ENCODE results near the gene ATP4A. TPM values are rescaled to one million over a fixed set of nuclear protein-coding genes. Genes with fewer than 3 reads are reported as not detected.

ATP4A gene
- total RNA-seq, 1 donor from 2014 or later = not detected

DNA sequence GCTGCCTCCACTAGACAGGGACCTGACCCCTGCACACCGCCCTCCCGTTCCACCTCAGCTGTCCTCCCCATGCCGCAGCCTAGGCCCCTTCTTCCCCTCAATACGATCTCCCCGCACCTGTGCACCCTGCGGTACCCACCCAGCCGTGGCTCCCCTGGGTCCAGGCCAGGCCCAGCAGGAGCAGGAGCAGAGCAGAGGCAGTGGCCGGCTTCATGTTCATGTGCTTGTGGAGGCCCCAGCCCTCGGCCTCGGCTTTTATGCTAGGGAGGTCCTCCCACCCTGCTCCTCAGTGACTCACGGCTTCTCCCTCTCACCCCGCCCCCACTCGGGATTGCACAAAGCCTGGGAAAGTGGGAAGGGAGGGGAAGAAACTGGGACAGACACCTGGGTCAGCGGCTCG is 61.8 kb downstream of the ATP4A start:
- ATAC-seq (ENCODE audit: low read depth) = no peak
- ChIA-PET CTCF (no interaction called here), POLR2A (no interaction called here)
- no peaks in the 10 kb centered on the region for H3K9me3 Mint-ChIP-seq
- H3K27ac Mint-ChIP-seq = no peak overlapping the region
- intact Hi-C loops (cut with micrococcal nuclease) = no loop called here
- no peak for DNase-seq
- H3K27me3 Mint-ChIP-seq = peaks cover 26% of the 10 kb centered on the region
- no peaks in the 10 kb centered on the region for H3K36me3 Mint-ChIP-seq (ENCODE audit: low read depth)
- no peaks in the 10 kb centered on the region for H3K4me1 Mint-ChIP-seq
- no peak overlapping the region for H3K4me3 Mint-ChIP-seq
- no peak for TF ChIP-seq CTCF (IDR thresholded peaks at IDR 0.05)

- CTCF ChIA-PET = no interaction called here
- Mint-ChIP-seq H3K27ac (no peak overlapping the region), H3K4me3 (no peak overlapping the region), H3K9me3 (no peaks in the 10 kb centered on the region), H3K36me3 (ENCODE audit: low read depth) (no peaks in the 10 kb centered on the region), H3K27me3 (peaks cover 18% of the 10 kb centered on the region), H3K4me1 (no peaks in the 10 kb centered on the region)
- no peak for TF ChIP-seq CTCF (IDR thresholded peaks at IDR 0.05)
- ATAC-seq (ENCODE audit: low read depth) (no peak), DNase-seq (no peak)
- intact Hi-C loops (cut with micrococcal nuclease) = no loop called here
- POLR2A ChIA-PET = no interaction called here
Measured at GRCh38 chr19:35500611-35501010, 62.8 kb downstream of the ATP4A start.

Other genes starting within 250 kb of the ATP4A start
- gene CD22, start 234.5 kb downstream of the ATP4A start, total RNA-seq = 920 and 1,096 TPM in 2 replicates
- 5.1 and 6.0 TPM in 2 replicates for gene FFAR1, start 215.8 kb downstream of the ATP4A start, total RNA-seq
- 0.16 TPM in 1 of 2 replicates, not detected in the other for gene FFAR3, start 205.2 kb downstream of the ATP4A start, total RNA-seq
- not detected in 2 replicates for gene GPR42, start 192.6 kb downstream of the ATP4A start, total RNA-seq
- not detected in 2 replicates for gene FFAR2, start 115.4 kb downstream of the ATP4A start, total RNA-seq
- gene KRTDAP, start 73.2 kb downstream of the ATP4A start, total RNA-seq = not detected in 2 replicates
- 1.5 and 1.7 TPM in 2 replicates for gene DMKN, start 50.0 kb downstream of the ATP4A start, total RNA-seq
- gene SBSN, start 35.3 kb downstream of the ATP4A start, total RNA-seq = not detected in 2 replicates
- not detected in 2 replicates for gene GAPDHS, start 30.2 kb downstream of the ATP4A start, total RNA-seq
- gene TMEM147, start 18.0 kb downstream of the ATP4A start, total RNA-seq = 46.9 and 55.3 TPM in 2 replicates
- gene PMIS2, start 22.5 kb upstream of the ATP4A start, total RNA-seq = not detected in 2 replicates
- 31.5 and 36.1 TPM in 2 replicates for gene HAUS5, start 49.1 kb upstream of the ATP4A start, total RNA-seq
- gene RBM42, start 65.4 kb upstream of the ATP4A start, total RNA-seq = 73.6 and 76.1 TPM in 2 replicates
- gene ETV2, start 78.1 kb upstream of the ATP4A start, total RNA-seq = 0.32 TPM in 1 of 2 replicates, not detected in the other
- gene COX6B1, start 84.7 kb upstream of the ATP4A start, total RNA-seq = 334 and 401 TPM in 2 replicates
- not detected in 2 replicates for gene UPK1A, start 102.9 kb upstream of the ATP4A start, total RNA-seq
- 16.4 and 21.4 TPM in 2 replicates for gene ZBTB32, start 140.9 kb upstream of the ATP4A start, total RNA-seq
- 65.6 and 65.8 TPM in 2 replicates for gene KMT2B, start 154.3 kb upstream of the ATP4A start, total RNA-seq
- 130 and 133 TPM in 2 replicates for gene IGFLR1, start 178.8 kb upstream of the ATP4A start, total RNA-seq
- gene U2AF1L4, start 181.8 kb upstream of the ATP4A start, total RNA-seq = 41.0 and 46.1 TPM in 2 replicates
- 45.0 and 45.6 TPM in 2 replicates for gene PSENEN, start 182.0 kb upstream of the ATP4A start, total RNA-seq
- 12.2 and 14.3 TPM in 2 replicates for gene LIN37, start 184.9 kb upstream of the ATP4A start, total RNA-seq
- not detected in 2 replicates for gene HSPB6, start 193.4 kb upstream of the ATP4A start, total RNA-seq
- gene PROSER3, start 194.5 kb upstream of the ATP4A start, total RNA-seq = 43.7 and 60.5 TPM in 2 replicates
- gene ARHGAP33, start 211.9 kb upstream of the ATP4A start, total RNA-seq = 9.3 and 15.0 TPM in 2 replicates
- gene PRODH2, start 249.2 kb upstream of the ATP4A start, total RNA-seq = not detected in 2 replicates

All from activated B cell treated with CpG ODN at 0.5 μM for 24 hours (primary cell).